Activated CD4-positive, alpha-beta T cell treated with anti-CD3 and anti-CD28 coated beads, Interleukin-2, amount 10 ng/mL, durations not matched to agents 24 days and 14 days (primary cell): ENCODE data around the gene DOCK4. TPM values are rescaled to one million over a fixed set of nuclear protein-coding genes. Genes with fewer than 3 reads are reported as not detected.

Experiments
- DNase-seq: peaks from one replicate; pipeline ENCODE4 v3.0.0; 2022
- H3K27ac Mint-ChIP-seq: one replicate; pipeline ENCODE4 v1.8.0; 2022; ENCODE audit warnings: mild to moderate bottlenecking, mixed read lengths
- H3K27me3 Mint-ChIP-seq: one replicate; pipeline ENCODE4 v1.8.0; 2022; ENCODE audit warnings: mixed read lengths
- H3K36me3 Mint-ChIP-seq: one replicate; pipeline ENCODE4 v1.8.0; 2022; ENCODE audit warnings: low read depth, mild to moderate bottlenecking, mixed read lengths
- H3K4me1 Mint-ChIP-seq: one replicate; pipeline ENCODE4 v1.8.0; 2021; ENCODE audit warnings: mixed read lengths
- H3K4me3 Mint-ChIP-seq: one replicate; pipeline ENCODE4 v1.8.0; 2022; ENCODE audit warnings: mild to moderate bottlenecking, moderate library complexity, mixed read lengths
- H3K9me3 Mint-ChIP-seq: one replicate; pipeline ENCODE4 v1.8.0; 2021; ENCODE audit warnings: mixed read lengths
- intact Hi-C: fragments of 100-400 bp; cut with micrococcal nuclease; formaldehyde crosslinking; loops from one replicate; pipeline ENCODE4 v1.15.1; 2023
- total RNA-seq: library from RNA; stranded (reverse); gene quantifications from 2 replicates; pipeline ENCODE4 v1.2.3, GENCODE V29; 2022

The DOCK4 gene
- total RNA-seq, 1 donor from 2014 or later, result 0.89 TPM

- no peak for DNase-seq
- intact Hi-C loops, result no loop called here
- H3K36me3 Mint-ChIP-seq, result no peaks in the 10 kb centered on the region
- H3K27me3 Mint-ChIP-seq, result peaks cover 13% of the 10 kb centered on the region
- peaks cover 7% of the 10 kb centered on the region for H3K4me1 Mint-ChIP-seq
- H3K4me3 Mint-ChIP-seq, result no peak overlapping the region
- no peak overlapping the region for H3K27ac Mint-ChIP-seq
- no peaks in the 10 kb centered on the region for H3K9me3 Mint-ChIP-seq
Measured at GRCh38 chr7:112080978-112081377, 125.2 kb downstream of the DOCK4 start.

- no peak for DNase-seq
- Mint-ChIP-seq H3K4me3 (no peak overlapping the region), H3K9me3 (no peaks in the 10 kb centered on the region), H3K36me3 (no peaks in the 10 kb centered on the region), H3K27me3 (peaks cover 13% of the 10 kb centered on the region), H3K4me1 (peaks cover 7% of the 10 kb centered on the region), H3K27ac (no peak overlapping the region)
- intact Hi-C loops, result no loop called here
Measured at GRCh38 chr7:112080441-112080840, 125.8 kb downstream of the DOCK4 start.

- Mint-ChIP-seq H3K27me3 (peaks cover 14% of the 10 kb centered on the region), H3K4me3 (no peak overlapping the region), H3K27ac (no peak overlapping the region), H3K4me1 (peaks cover 7% of the 10 kb centered on the region), H3K36me3 (no peaks in the 10 kb centered on the region), H3K9me3 (no peaks in the 10 kb centered on the region)
- no peak for DNase-seq
- intact Hi-C loops, result no loop called here
Measured at GRCh38 chr7:112079673-112080072, 126.5 kb downstream of the DOCK4 start.

GRCh38 chr7:112079122-112079521 lies 127.1 kb downstream of the DOCK4 start:
- DNase-seq, result no peak
- intact Hi-C loops, result no loop called here
- H3K36me3 Mint-ChIP-seq, result no peaks in the 10 kb centered on the region
- no peak overlapping the region for H3K4me3 Mint-ChIP-seq
- peaks cover 14% of the 10 kb centered on the region for H3K27me3 Mint-ChIP-seq
- H3K27ac Mint-ChIP-seq, result no peak overlapping the region
- H3K4me1 Mint-ChIP-seq, result peaks cover 7% of the 10 kb centered on the region
- H3K9me3 Mint-ChIP-seq, result no peaks in the 10 kb centered on the region

- peaks cover 9% of the 10 kb centered on the region for H3K27me3 Mint-ChIP-seq
- no peaks in the 10 kb centered on the region for H3K36me3 Mint-ChIP-seq
- H3K4me3 Mint-ChIP-seq, result no peak overlapping the region
- H3K27ac Mint-ChIP-seq, result no peak overlapping the region
- no peaks in the 10 kb centered on the region for H3K9me3 Mint-ChIP-seq
- peaks cover 7% of the 10 kb centered on the region for H3K4me1 Mint-ChIP-seq
- intact Hi-C loops, result no loop called here
- DNase-seq, result no peak
Measured at GRCh38 chr7:112076324-112076723, 129.9 kb downstream of the DOCK4 start.

GRCh38 chr7:112074464-112074863 lies 131.7 kb downstream of the DOCK4 start:
- no peak overlapping the region for H3K4me3 Mint-ChIP-seq

GRCh38 chr7:112073530-112073929 lies 132.7 kb downstream of the DOCK4 start:
- H3K27me3 Mint-ChIP-seq, result peaks cover 6% of the 10 kb centered on the region
- no peak overlapping the region for H3K4me3 Mint-ChIP-seq
- no peaks in the 10 kb centered on the region for H3K4me1 Mint-ChIP-seq
- intact Hi-C loops, result no loop called here
- H3K36me3 Mint-ChIP-seq, result no peaks in the 10 kb centered on the region
- no peaks in the 10 kb centered on the region for H3K9me3 Mint-ChIP-seq
- DNase-seq, result no peak
- no peak overlapping the region for H3K27ac Mint-ChIP-seq

More at GRCh38 chr7:112074464-112074863, 131.7 kb downstream of the DOCK4 start:
- Mint-ChIP-seq H3K4me1 (no peaks in the 10 kb centered on the region), H3K27me3 (peaks cover 6% of the 10 kb centered on the region), H3K9me3 (no peaks in the 10 kb centered on the region), H3K36me3 (no peaks in the 10 kb centered on the region), H3K27ac (no peak overlapping the region)
- intact Hi-C loops, result no loop called here
- no peak for DNase-seq

- Mint-ChIP-seq H3K27me3 (peaks cover 6% of the 10 kb centered on the region), H3K9me3 (no peaks in the 10 kb centered on the region), H3K36me3 (no peaks in the 10 kb centered on the region), H3K4me1 (no peaks in the 10 kb centered on the region), H3K4me3 (no peak overlapping the region), H3K27ac (no peak overlapping the region)
- intact Hi-C loops, result no loop called here
- DNase-seq, result no peak
Measured at GRCh38 chr7:112072541-112073245, 133.5 kb downstream of the DOCK4 start.

- Mint-ChIP-seq H3K9me3 (no peaks in the 10 kb centered on the region), H3K4me3 (no peak overlapping the region), H3K27me3 (peaks cover 6% of the 10 kb centered on the region), H3K36me3 (no peaks in the 10 kb centered on the region), H3K4me1 (no peaks in the 10 kb centered on the region), H3K27ac (no peak overlapping the region)
- no peak for DNase-seq
- intact Hi-C loops, result no loop called here
Measured at GRCh38 chr7:112071856-112072255, 134.3 kb downstream of the DOCK4 start.

- Mint-ChIP-seq H3K9me3 (no peaks in the 10 kb centered on the region), H3K4me1 (no peaks in the 10 kb centered on the region), H3K27ac (no peak overlapping the region), H3K27me3 (peaks cover 6% of the 10 kb centered on the region), H3K4me3 (no peak overlapping the region), H3K36me3 (no peaks in the 10 kb centered on the region)
- DNase-seq, result no peak
- intact Hi-C loops, result no loop called here
Measured at GRCh38 chr7:112070674-112071256, 135.4 kb downstream of the DOCK4 start.

- Mint-ChIP-seq H3K4me3 (no peak overlapping the region), H3K36me3 (no peaks in the 10 kb centered on the region), H3K9me3 (no peaks in the 10 kb centered on the region), H3K27me3 (peaks cover 3% of the 10 kb centered on the region), H3K27ac (no peak overlapping the region), H3K4me1 (no peaks in the 10 kb centered on the region)
- intact Hi-C loops, result no loop called here
- no peak for DNase-seq
Measured at GRCh38 chr7:112069879-112070321, 136.3 kb downstream of the DOCK4 start.

GRCh38 chr7:112068967-112069366 lies 137.2 kb downstream of the DOCK4 start:
- no peaks in the 10 kb centered on the region for H3K4me1 Mint-ChIP-seq
- H3K27me3 Mint-ChIP-seq, result peaks cover 1% of the 10 kb centered on the region
- no peak overlapping the region for H3K27ac Mint-ChIP-seq
- H3K9me3 Mint-ChIP-seq, result no peaks in the 10 kb centered on the region
- H3K4me3 Mint-ChIP-seq, result no peak overlapping the region
- no peak for DNase-seq
- H3K36me3 Mint-ChIP-seq, result no peaks in the 10 kb centered on the region
- intact Hi-C loops, result no loop called here

- Mint-ChIP-seq H3K4me3 (no peak overlapping the region), H3K27ac (no peak overlapping the region), H3K4me1 (no peaks in the 10 kb centered on the region), H3K27me3 (peaks cover 1% of the 10 kb centered on the region), H3K36me3 (no peaks in the 10 kb centered on the region), H3K9me3 (no peaks in the 10 kb centered on the region)
- DNase-seq, result no peak
- intact Hi-C loops, result no loop called here
Measured at GRCh38 chr7:112067632-112068540, 138.3 kb downstream of the DOCK4 start.

- Mint-ChIP-seq H3K36me3 (no peaks in the 10 kb centered on the region), H3K4me3 (no peak overlapping the region), H3K27me3 (peaks cover 1% of the 10 kb centered on the region), H3K27ac (no peak overlapping the region), H3K9me3 (no peaks in the 10 kb centered on the region), H3K4me1 (no peaks in the 10 kb centered on the region)
- DNase-seq, result no peak
- intact Hi-C loops, result no loop called here
Measured at GRCh38 chr7:112067200-112067599, 139.0 kb downstream of the DOCK4 start.
